ENCODE data around the gene MITF.

The MITF gene, protein sequence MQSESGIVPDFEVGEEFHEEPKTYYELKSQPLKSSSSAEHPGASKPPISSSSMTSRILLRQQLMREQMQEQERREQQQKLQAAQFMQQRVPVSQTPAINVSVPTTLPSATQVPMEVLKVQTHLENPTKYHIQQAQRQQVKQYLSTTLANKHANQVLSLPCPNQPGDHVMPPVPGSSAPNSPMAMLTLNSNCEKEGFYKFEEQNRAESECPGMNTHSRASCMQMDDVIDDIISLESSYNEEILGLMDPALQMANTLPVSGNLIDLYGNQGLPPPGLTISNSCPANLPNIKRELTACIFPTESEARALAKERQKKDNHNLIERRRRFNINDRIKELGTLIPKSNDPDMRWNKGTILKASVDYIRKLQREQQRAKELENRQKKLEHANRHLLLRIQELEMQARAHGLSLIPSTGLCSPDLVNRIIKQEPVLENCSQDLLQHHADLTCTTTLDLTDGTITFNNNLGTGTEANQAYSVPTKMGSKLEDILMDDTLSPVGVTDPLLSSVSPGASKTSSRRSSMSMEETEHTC

DNA sequence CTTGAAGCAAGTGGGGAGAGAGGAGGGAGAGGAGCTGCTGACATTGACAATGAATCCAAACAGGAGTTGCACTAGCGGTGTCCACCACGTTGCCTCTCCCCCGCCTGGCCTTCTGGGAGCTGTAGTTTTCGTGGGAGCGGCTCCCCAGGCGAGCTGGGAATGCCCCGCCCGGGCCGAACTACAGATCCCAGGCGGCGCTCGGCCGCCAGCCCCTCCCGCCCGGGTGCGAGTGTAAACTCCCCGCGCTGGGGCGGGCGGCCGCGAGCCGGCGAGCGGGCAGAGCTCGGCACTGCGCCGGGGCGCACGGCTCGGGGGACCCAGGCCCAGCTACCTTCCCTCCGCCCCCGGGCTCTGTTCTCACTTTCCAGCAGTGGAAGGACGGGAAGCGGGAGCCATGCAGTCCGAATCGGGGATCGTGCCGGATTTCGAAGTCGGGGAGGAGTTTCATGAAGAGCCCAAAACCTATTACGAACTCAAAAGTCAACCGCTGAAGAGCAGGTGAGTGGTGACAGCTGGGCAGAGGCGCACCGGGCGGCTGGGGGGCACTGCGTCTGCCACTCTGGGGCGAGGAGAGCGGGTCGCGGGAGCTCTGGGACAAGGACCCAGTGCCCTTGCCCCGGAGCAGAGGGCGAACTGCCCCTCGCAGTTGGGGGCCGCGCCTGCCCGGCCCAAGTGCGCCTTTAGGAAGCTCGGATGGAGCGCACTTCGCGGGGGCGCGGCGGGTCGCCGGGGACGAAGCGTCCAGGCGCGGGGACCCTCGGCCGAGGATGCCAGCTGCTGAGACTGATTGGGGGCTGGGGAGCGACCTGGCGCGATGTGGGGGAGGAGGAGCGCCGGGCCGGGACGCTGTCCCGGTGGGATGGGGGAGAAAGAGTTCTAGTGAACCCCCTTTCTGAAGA, at the start of gene MITF:
MITF (plus strand) TSS at position 261 of the 899 bp plus-strand sequence; CDS start at position 395, 134 bp downstream.
- no peak for DNase-seq

DNA sequence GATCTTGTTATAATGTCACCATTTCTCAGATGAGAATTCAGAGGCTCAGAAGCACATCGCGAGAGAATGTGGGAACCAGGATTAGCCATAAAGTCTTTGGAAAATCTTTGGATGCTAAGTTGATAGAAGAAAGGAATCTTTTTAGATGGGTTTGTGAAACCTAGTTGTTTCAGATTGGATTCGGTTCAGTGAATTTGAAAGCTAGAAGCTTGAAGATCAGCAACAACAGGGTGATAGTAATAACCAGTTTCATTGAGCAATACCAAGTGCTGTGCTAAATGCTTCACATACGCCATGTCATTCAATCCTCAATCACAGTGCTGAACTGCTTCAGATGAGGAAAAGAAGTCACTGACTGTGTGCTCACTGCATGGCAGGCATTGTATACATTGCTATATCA, 47.4 kb upstream of the MITF start:
- DNase-seq: no peak

DNA sequence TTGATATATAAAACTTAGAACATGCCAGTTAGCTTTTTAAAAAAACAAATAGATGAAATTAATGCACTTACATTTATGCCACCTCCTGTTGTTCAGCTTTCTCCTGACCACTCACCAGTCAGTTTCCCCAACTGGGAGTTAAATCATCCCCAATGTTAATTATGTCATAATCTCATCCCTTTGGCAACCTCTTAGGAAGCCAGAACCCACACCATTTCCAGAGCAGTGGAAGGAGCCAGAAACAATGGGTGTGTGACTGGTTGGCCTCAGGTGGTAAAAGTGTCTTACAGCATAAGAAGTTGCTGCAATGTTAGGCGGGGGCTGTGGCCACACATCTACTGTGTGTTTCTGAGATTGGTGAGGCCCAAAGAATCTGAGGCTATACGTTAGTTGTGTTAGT, 46.5 kb upstream of the MITF start:
- DNase-seq: no peak

DNA sequence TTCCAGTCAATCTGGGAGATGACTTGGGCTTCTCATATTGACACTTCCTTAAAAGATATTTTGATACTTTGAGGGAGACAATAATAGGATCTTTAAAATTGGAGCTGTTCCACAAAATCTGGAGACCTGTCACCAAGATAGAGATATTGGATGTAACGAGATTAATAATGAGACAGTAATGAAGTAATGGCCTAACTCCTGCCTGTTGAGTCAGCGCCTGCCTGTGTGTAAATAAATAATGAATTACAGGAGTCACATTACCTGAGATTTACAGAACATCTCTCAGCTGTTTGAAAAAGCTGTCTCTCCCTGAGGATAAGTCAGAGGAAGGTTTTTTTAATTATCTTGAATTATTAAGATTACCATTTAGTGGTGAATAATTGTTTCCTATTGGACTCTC, 43.8 kb upstream of the MITF start:
- no peak for DNase-seq

DNA sequence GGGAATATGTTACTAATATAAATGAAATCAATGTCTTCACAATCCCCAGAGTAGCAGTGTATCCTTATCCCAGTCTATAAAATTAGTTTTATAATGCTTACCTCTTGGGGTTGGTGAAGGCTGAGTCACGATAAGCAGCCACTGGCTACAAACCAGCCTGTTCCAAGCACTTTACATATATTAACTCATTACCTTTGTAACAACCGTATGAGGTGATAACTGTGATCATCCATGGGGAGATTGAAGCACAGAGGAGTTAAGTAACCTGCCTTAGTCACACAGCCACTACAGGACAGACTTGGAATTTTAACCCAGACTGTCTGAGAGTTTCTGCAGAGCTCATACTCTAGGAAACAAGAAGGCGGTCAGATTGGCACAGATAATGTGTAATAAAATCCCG, 43.3 kb upstream of the MITF start:
- DNase-seq: no peak

DNA sequence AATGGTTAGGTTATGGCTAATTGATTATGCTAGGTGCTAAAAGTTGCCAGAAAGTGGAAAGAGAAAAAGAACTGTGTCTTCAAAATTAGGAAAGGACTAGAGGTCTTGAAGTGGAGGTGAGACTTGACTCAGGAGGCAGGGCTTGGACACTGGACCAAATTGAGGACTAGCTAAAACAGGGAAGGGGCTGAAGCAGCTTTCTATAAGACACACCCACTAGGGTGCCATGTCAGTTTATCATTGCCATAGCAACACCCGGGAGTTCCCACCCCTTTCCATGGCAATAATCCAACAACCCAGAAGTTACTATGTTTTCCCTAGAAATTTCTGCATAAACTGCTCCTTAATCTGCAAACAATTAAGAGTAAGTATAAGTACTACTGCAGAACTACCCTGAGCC, 42.9 kb upstream of the MITF start:
- no peak for DNase-seq

DNA sequence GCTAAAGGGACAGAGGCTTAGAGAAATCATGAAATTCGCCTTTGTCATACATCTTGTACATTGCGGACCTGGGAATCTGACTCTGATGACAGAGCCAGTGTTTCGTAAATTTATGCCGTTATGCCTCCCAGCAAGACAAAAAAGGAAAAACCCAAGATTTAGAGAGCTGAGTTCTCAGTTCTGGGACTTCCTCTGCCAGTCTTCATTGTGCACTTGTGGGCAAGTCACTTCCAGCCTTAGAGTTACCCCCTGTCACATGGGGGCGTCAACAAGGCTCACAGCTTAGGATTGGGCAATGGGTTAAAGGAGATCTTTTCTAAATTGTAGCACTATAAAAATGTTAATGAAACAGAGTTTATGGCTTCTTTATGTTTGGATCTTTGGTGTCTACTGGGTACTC, 41.9 kb upstream of the MITF start:
- no peak for DNase-seq

DNA sequence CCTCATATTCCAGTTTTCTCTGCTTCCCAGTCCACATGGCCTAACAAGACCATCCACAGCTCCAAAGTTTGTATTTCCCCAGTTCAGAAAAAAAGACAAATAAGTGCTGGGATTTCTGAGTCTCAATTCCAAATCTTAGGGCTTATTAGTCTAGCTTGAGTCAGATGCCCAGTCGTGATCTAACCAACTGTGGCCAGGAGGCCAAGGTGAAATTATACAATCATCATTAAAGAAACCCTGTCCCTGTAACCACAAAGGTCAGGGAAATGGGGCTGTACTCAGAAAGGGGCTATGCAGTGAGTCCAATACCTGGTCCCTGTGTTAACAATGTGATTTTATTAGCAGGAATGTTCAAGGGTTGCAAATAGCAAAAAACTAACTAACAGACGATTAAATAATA, 40.5 kb upstream of the MITF start:
- DNase-seq: no peak

DNA sequence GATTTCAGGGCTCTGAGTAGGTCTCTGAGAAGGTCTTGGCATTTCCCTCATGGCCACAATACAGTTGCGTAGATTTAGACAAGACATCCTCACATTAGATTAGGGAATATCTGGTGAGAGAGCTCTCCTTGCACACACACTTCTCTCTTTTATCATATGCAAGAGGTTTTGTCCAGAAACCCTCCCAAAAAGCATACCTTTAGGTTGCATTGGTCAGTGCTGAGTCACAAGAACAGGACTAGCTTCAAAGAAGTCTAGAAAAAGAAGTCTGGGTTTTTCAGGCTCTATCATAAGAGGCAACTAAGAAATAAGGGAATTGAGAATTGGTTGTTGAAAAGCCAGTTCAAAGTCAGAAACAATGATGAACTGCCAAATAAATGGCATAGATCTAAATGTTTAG, 40.1 kb upstream of the MITF start:
- no peak for DNase-seq

DNA sequence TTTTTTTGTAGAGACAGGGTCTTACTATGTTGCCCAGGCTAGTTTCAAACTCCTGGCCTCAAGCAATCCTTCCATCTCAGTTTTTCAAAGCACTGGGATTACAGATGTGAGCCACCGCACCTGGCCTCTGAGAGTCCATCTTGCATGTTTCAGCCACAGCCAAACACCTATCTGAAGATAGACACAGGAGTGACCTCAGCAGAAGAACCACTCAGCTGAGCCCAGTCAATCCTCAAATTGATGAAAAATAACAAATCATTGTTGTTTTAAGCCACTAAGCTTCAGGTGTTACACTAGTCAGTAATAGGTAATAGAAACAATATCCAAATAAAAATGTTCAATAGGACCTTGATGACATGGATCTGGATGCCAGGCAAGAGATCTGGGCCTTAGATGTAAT, 38.3 kb upstream of the MITF start:
- DNase-seq: no peak

DNA sequence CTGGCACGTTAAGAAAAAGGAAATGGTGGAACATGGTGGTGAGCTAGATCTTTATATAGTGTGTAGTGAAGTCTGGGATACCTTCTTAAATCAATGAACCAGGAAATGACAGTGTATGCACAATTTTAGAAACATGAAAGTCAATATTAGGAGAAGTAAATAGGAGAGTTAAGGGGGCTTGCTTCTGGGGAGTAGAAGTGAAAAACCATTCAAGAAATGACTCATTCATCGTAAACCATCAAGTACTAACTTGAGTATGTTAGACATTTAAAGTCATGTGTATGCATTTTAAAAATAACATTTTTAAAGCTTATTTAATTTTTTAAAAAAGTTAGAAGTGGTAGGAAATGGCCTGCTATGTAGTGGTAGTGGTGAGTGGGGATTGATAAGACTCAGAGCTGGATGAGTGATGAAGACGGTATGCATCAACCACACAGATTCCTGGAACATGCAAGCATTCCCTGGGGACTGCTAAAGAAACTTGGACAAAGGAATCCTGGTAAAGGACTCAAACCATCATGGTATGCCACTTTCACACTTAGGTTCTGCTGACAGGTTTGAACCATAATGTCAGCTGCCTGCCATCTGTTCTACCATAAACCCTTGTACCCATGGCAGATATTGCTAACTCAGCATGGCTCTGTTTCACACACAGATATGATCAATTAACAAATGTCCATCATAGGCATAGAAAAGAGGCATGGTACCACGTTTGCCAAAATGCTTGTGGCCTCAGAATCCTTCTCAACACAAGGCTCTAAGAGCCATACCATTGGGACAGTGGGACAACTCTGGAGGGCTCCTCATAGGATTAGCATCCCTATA, 28.9 kb upstream of the MITF start:
- DNase-seq: no peak

DNA sequence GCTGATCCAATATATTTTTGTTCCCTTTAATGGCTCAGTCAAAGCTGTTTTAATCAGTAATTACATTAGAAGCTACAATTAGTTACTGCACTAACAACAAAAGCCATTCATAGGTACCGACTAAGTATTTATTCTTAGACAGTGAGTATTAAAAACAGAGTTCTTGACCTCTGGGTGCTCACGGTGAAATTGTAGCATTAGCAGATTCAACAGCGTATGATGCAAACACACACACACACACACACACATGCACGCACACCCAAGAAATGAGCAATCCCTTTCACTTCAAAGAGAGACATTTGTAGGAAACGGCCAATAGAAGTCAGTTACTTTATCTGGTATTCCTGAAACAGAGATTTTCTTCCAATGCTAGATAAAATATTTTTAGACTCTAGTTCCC, 27.0 kb upstream of the MITF start:
- DNase-seq: no peak

DNA sequence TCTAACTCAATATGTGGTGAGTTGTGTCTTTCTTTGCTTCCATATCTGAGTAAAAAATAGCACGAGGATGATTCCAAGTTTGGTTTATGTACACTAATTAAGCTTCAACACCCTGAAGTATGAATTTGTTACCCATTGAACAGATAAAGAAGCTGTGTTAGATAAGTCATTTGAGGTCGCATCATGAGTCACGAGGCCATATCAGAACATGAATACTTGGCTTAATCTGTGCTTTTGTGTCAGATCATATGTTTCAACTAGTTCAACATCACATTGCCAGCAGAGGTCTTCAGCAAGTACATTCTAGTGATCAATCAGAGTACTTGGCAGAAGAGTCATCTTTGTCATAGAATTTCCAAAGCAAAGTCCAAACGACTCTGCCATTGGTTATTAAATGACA, 26.3 kb upstream of the MITF start:
- DNase-seq: no peak

DNA sequence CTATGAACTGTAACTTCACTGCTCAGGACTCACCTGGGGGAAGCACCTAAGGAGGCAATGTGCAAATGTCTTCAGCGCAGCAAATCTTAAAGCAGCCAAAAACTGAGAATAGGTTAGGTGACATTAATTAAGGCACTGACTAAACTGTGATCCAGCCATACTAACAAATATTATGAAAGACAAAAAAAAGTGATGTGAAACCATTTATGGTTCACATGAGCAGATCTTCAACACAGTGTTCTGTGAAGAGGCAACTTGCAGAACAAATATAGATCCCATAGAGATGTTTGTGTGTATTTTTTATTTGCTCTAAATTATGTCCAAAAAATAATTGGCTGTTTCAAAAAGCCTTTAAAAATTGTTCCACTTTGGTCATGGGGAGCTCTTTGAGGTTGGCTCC, 24.1 kb upstream of the MITF start:
- DNase-seq: no peak

DNA sequence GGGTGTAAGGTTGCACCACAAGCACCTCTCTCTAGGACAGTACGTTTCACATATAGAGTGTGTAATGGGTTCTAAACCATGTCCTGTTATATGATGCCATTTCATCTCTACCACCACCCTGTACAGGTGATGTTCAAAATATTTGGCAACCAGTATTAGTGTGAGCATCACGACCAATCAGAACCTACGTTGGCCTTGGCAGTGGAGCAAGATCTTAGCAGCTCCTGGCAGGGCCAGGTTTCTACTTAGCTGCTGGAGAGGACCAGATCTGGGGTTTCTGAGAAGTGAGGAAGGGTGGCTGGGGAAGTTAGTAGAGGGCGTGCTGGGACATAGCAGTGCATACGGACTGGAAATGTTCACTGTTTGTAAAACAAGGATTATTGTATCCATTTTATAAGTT, 23.1 kb upstream of the MITF start:
- no peak for DNase-seq

DNA sequence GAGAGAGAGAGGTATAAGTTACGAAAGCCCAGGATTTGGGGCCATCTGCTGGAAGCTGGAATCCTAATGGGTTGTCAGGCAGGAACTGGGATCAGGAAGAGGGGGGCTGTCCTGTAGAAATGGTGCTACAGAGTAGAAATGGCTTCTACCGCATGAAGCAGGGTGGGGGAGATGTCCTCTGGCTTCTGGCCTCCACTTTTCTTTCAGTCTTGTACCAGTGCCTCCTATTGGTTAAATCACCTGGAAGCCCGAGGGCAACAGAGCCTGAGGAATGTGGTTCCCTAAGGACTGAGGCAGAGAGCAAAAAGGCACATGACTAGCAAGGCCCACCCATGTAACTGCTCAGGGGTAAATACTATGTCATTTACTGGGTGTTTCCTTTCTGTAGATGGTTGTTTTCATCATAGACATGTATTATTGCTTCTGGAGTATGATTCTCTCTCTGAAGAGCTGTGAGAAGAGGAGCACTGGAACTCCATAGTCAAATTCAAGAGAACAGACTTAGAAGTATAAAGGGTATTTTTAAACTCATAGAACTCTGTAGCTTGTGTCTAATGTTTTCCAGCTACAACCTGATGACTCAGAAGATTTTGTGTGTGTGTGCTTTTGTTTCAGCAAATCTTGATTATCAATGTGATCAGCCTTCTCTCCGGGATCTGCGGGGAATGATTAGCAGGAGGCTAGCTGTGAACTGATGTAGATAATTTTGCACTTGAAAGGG, 20.2 kb upstream of the MITF start:
- DNase-seq: no peak

DNA sequence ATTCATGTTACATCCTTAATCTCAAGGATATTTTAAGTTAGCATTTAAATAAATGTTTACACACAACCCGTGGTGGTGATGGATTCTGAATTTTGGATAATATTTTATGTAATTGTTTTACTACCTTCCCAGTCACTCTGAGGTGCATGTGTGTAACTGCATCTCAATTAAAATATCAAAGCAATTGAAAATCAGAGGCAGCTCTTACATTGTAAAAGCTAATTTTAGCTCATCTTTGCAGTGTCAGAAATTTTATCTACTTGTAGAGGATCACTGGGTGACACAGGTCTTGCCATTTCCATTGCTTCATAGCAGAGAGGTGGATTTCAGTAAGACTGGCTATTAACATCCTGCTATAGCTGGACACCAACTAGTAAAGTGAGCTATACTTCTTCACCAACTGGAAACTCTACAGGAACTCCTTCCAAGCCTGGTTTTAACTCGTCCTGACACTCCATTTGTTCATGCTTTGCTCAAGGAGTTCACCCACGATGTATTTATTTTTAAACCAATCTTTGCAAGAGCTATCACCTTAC, 19.6 kb upstream of the MITF start:
- DNase-seq: no peak

DNA sequence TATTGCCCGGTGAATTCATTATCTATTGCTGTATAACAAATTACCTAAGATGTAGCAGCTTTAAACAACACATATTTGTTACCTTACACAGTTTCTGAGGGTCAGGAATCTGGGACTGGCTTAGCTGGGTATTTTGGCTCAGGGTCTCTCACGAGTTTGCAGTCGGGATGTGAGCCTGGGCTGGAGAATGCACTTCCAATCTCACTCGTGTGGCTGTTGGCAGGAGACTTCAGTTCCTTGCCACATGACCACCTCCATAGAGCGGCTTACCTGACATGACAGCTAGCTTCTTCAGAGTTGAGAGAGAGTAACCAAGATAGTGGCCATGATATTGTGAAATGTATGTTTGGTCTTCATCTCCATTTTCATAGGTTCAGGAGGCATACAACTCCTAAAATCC, 18.4 kb upstream of the MITF start:
- DNase-seq: no peak

DNA sequence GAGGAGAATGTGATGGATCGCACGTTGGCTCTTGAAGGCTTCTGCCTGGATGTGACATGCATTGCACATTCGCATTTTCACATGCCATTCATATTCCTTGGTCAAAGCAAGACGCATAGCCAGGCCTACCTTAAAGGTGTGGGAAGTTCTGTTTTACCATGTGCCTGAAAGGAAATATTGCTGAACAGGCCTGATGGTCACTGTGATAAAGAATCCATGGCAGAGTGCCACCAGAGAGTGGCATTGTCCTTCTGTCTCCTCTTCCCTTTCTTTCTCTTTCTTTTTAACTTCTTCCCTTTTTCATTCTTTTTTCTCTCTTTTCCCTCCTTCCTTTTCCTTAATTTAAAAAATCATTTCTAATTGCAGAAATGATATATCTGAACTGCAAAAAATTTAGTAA, 15.9 kb upstream of the MITF start:
- no peak for DNase-seq

DNA sequence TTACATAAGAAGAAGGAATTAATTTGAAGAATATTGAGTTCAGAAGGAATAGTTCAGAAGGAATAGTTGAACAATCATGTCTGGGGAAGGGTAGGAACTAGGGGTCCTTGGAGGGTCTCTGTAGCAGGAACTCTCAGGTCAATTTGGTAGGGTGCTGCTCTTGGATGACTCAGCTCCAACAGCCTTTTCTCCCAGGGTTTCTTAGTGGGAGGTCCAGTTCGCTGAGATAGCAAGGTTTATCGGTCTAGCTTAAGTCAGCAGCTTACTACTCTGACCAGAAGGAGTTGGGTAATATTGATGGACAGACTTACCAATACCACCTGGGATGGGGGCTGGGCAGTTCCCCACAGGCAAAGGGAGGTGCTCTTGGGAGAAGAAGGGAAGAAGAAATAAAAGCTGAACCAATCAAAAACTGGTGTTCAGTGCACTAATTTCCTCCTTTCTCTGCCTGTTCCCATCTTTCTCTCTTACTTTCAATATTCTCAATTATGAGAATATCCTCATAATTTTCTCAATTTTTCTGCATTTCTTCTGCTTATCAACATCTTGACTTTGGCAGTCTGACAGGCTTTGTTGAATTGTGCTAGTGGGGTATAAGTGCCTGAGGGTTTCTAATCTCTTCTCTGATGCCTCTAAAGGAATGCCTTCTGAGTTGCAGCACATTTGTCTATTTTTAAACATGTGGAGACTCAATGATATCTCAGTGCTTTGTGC, 14.4 kb upstream of the MITF start:
- no peak for DNase-seq

DNA sequence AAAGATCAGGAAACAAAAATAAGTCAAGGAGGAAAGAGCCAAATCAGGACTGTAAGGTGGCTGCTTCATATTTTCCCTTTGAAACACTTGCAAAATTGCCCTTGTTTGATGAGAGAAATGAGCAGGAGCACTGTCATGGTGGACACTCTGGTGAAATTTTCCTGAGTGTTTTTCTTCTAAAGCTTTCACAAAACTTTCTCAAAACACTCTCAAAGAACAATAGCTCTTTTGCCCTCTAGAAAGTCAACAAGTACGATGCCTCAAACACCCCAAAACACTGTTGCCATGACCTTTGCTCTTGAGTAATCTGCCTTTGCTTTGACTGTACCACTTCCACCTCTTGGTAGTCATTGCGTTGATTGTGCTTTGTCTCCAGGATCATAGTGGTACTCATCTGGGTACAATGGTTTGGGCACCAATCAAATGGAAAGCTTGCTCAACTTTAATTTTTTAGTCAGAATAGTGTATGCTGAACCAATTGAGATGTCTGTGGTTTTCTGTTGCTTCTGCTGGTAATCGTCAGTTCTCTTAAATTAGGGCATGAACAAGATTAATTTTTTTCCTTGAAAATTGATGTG, 13.2 kb upstream of the MITF start:
- DNase-seq: no peak

All from NK-92 treated with Interleukin-12 subunit alpha and Interleukin-12 subunit beta, amount 100 ng/mL, for 24 hours (cell line).